Hypothalamus (tissue), 51 donors: Measurements from ENCODE around the gene SMYD4.
"Not testable (repeated sequence)": the region's sequence is repeated elsewhere in the genome, so short reads cannot be mapped to it uniquely, and the experiment has no call there.

Experiments
- DNase-seq, 51 donors: peaks; one replicate each; lab custom pipeline; 2025; lab: John Stamatoyannopoulos, UW

SMYD4 gene

DNA sequence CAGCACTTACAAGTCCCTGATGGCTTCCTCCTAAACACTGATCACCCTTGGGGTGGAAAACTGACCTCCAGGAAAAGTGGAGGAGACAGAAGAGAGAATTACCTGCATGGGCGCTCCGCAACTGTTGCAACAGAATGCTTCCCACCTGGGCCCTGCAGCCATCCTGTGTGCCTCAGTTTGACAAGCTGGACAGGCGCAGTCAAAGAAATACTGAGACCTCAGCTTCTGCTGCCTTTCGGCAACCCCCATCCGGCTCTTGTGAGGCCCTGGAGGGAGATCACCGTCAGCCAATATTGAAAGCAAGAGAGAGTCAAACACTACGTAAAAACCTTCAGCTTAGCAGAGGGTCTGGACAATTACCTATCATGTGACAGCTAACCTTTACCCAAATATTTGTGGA is 43.0 kb downstream of the SMYD4 start:
- DNase-seq = no peak

DNA sequence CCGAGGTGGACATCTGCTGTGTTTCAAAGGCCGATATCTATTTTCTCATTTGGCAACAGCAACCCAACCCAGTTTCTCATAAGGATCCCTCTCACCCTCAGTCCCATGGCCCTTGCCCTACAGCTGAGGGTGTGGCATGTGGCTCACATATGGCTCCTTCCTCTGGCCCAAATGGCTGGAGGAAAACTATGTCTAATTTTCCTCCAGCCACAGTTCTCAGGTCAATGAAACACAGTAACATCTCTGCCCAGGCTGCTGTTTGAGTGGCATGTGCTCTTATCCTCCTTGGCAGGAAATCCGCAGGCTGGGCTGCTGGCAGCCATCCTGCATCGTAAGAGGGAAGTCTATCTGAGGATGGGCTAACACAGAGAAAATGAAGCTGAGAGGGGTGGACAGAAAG is 43.8 kb downstream of the SMYD4 start:
- peak in 4 of 51 donors; percentile 13 to 23 (median 20) for DNase-seq

DNA sequence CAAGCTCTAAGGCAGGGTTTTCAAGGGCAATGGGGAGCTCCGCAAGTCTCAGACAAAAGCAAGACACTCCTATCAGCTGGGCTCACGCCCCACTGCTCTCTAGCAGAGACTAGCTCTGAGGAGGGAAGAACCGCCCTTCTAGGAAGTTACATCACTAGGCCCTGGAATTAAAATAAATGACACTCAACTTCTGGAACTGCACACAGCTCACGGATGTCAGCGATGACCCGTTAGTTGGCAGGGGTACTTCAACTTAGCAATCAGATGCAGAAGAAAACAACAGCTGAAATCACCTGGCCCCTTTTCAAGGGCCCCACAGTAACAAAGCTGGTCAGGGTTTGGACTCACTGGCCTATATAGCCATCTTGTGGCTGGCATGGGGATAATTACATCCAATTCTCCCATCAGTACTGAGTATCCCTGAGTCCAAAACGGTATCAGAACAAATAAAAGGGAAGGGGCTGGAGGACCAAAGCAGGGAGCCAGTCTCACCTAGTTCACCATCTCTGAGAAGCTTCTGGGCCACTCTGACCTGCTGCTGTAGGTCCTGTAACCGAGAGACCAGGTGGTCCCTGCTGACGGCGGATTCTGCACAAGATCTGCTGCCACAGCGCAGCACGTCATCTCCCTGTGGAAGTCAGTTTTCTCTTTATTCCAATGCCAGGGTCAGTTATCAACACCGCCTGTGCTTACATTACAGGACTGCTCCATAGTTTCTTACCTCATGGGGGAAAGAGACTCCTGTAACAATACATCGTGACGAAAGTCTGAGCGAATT is 45.7 kb downstream of the SMYD4 start:
- DNase-seq = peak in 12 of 51 donors; percentile 17 to 64 (median 34)

DNA sequence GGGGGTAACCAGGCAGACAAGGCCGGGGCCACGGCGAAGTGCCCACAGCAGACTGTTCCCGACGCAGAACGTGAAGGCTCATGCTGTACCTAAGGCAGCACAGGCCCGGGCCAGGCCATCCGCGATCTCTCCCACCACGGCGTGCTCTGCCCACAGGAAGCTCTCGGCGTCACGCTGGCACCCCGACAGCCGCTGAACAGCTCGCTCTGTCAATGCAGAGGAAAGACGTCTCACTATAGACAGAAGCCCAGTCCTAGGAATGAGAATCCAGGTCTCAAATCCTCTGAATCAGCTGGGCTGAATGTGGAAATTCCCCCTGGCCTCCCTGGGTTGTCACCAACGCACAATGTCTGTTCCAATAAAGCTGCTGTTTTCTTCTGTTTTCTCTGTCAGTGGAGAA is 46.4 kb downstream of the SMYD4 start:
- DNase-seq = peak in 1 of 51 donors; percentile 12

DNA sequence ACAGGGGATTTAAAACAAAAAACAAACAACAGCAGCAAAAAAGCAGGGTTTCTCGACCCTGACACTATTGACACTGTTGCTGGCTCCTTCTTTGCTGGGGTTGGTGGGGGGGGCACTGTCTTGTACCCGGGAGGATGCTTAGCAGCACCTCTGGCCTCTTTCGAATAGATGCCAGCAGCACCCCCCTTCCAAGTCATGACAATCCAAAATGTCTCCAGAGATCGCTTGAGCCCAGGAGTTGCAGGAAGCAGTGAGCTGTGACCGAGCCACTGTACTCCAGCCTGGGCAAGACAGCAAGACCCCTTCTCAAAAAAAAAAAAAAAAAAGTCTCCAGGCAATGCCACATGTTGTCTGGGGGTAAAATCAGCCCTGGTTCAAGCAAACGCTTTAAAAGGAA is 47.5 kb downstream of the SMYD4 start:
- DNase-seq = no peak

- no peak for DNase-seq
Measured at GRCh38 chr17:1779571-1780131, 50.1 kb downstream of the SMYD4 start.

GRCh38 chr17:1776857-1777256 is 52.8 kb downstream of the SMYD4 start:
- no peak for DNase-seq

DNA sequence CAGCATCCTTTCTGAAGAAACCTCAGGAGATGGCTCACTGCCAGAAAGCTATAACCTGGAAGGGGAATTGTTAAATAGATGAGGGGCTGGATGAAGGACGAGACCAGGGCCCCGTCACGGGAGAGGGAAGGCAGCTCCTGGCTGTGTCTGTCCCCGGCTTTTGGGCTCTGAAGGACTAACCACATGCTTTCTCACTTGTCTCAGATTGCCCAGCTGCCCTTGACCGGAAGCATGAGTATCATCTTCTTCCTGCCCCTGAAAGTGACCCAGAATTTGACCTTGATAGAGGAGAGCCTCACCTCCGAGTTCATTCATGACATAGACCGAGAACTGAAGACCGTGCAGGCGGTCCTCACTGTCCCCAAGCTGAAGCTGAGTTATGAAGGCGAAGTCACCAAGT is 53.4 kb downstream of the SMYD4 start:
- DNase-seq = no peak

- DNase-seq = no peak
Measured at GRCh38 chr17:1774390-1775176, 55.1 kb downstream of the SMYD4 start.

GRCh38 chr17:1773696-1774181 is 56.0 kb downstream of the SMYD4 start:
- DNase-seq = no peak

DNA sequence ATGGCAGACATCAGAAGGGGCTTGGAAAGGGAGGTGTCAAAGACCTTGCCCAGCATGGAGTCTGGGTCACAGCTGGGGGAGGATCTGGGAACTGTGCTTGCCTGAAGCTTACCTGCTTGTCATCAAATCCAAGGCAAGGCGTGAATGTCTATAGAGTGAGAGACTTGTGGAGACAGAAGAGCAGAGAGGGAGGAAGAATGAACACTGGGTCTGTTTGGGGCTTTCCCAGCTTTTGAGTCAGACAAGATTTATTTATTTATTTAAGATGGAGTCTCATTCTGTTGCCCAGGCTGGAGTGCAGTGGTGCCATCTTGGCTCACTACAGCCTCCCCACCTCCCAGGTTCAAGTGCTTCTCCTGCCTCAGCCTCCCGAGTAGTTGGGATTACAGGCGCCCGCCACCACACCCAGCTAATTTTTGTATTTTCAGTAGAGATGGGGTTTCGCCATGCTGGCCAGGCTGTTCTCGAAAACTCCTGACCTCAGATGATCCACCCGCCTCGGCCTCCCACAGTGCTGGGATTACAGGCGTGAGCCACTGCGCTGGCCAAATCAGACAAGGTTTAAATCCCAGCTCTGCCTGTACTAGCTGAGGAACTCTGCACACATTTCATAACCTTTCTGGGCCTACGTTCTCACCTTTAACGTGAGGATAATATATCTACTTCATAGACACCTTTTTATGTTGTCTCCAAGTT is 56.6 kb downstream of the SMYD4 start:
- not testable (repeated sequence) for DNase-seq

DNA sequence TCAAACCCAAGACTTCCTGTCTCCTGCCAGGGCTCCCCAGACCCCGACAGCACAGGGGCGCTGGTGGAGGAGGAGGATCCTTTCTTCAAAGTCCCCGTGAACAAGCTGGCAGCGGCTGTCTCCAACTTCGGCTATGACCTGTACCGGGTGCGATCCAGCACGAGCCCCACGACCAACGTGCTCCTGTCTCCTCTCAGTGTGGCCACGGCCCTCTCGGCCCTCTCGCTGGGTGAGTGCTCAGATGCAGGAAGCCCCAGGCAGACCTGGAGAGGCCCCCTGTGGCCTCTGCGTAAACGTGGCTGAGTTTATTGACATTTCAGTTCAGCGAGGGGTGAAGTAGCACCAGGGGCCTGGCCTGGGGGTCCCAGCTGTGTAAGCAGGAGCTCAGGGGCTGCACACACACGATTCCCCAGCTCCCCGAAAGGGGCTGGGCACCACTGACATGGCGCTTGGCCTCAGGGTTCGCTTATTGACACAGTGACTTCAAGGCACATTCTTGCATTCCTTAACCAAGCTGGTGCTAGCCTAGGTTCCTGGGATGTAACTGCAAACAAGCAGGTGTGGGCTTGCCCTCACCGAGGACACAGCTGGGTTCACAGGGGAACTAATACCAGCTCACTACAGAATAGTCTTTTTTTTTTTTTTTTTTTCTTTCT is 59.8 kb downstream of the SMYD4 start:
- DNase-seq = no peak

GRCh38 chr17:1767358-1767757 is 62.3 kb downstream of the SMYD4 start:
- no peak for DNase-seq

DNA sequence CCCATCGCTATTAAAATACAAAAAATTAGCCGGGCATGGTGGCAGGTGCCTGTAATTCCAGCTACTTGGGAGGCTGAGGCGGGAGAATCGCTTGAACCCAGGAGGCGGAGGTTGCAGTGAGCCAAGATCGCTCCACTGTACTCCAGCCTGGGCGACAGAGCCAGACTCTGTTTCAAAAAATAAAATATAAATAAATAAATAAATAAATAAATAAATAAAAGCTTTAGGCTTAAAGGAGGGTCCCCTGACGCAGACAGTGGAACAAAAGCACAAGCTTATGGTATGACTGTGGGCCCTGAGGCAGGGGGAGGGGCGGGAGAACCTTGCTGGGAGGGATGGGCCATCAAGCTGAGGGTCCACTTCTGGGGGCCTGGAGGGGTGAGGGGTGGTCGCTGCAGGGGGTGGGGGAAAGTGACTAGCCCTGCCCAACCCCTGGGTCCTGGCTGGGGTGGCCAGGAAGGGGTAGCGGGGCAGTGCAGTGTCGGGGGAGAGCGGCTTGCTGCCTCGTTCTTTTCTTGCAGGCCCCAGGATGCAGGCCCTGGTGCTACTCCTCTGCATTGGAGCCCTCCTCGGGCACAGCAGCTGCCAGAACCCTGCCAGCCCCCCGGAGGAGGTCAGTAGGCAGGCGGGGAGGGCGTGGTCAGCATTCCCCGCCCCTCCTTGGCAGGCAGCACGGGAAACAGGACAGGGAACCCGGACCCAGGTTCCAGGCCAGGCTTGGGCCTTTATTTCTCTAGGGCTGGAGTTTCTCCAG is 63.1 kb downstream of the SMYD4 start:
- peak in 3 of 51 donors; percentile 11 to 30 (median 28) for DNase-seq

GRCh38 chr17:1765576-1765975 is 64.1 kb downstream of the SMYD4 start:
- DNase-seq = no peak

DNA sequence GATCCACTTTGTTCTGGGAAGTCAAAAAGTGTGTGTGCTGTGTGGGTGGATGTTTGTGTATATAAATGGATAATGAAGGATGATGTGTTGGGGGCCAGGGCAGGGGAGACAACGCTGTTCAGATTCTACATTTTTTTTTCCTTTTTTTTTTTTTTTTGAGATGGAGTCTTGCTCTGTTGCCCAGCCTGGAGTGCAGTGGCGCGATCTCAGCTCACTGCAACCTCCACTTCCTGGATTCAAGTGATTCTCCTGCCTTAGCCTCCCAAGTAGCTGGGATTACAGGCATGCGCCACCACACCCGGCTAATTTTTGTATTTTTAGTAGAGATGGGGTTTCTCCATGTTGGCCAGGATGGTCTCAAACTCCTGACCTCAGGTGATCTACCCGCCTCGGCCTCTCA is 65.0 kb downstream of the SMYD4 start:
- DNase-seq = not testable (repeated sequence)

DNA sequence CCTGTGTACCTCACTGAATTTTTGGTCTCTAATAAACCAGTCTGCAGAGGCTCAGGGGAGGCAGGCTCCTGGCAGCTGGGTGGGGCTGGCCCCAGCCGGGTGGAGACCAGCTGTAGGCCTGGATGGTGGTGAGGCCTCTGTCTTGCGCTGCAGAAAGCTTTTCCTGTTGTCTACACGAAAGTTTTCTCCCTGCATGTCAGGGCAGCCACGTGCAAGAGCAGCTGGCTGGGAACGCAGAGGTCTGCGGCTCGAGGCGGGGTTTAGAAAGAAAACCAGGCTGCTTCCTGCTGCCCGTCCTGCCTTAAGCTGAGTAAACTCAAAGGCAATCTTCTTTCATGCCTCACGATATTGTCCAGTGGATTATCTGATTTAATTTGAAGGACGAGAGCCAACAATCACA is 65.4 kb downstream of the SMYD4 start:
- peak in 2 of 51 donors; percentile 21 to 29 for DNase-seq

GRCh38 chr17:1762901-1763898 is 66.5 kb downstream of the SMYD4 start:
- DNase-seq = peak in 2 of 51 donors; percentile 19 to 25
